ENCODE data around the gene TNFRSF8.

GRCh38 chr1:12114916-12115315 is 51.8 kb downstream of the TNFRSF8 start:
- TF ChIP-seq CTCF (IDR thresholded peaks at IDR 0.05) (no peak), POLR2A (IDR thresholded peaks at IDR 0.05) (no peak)
